PC-3 (cell line): ENCODE measurements around the gene SULT4A1. TPM values are rescaled to one million over a fixed set of nuclear protein-coding genes. Genes with fewer than 3 reads are reported as not detected.

Experiments
- ATAC-seq: fragments of 200-7000 bp; cut with Tn5 transposase; 2 replicates; pipeline ENCODE4 v1.9.1; 2020; ENCODE audit warnings: mild to moderate bottlenecking, moderate library complexity
- BruUV-seq: library from RNA; stranded (reverse); fragments of 400-500 nt; replicated peaks from 2 replicates; lab custom pipeline; 2021; lab: Mats Ljungman, UMichigan
- CTCF ChIA-PET: fragments of 300-600 bp; sonication (Branson Sonifier 250); formaldehyde crosslinking; loops from one replicate; lab custom pipeline; 2022; ENCODE audit warnings: antibody characterized with exemption; lab: Charles Lee
- POLR2A ChIA-PET: fragments of 300-600 bp; sonication (Branson Sonifier 250); formaldehyde crosslinking; loops from one replicate; lab custom pipeline; 2022; ENCODE audit warnings: antibody characterized with exemption; ENCODE audit not compliant: unreplicated experiment; lab: Charles Lee
- DNase-seq: peaks from one replicate; pipeline ENCODE4 v3.0.0-alpha.2; 2015
- H2AFZ ChIP-seq: fragments of 300-600 bp; sonication (generic); 2 replicates; pipeline ENCODE4 v1.6.0; 2016; ENCODE audit warnings: antibody characterized with exemption, low read length
- H3F3A ChIP-seq: fragments of 300-600 bp; sonication (generic); one replicate; pipeline ENCODE4 v1.6.0; 2017; ENCODE audit warnings: antibody characterized with exemption, low read length, control low read depth, mild to moderate bottlenecking; ENCODE audit not compliant: unreplicated experiment
- H3K27ac ChIP-seq: fragments of 300-600 bp; sonication (generic); 2 replicates; pipeline ENCODE4 v1.5.1; 2016; ENCODE audit warnings: mild to moderate bottlenecking, low read length
- H3K27me3 ChIP-seq: fragments of 300-600 bp; sonication (generic); 2 replicates; pipeline ENCODE4 v1.6.1; 2016; ENCODE audit warnings: low read length, mixed read lengths
- H3K36me3 ChIP-seq: fragments of 300-600 bp; sonication (generic); 2 replicates; pipeline ENCODE4 v1.6.1; 2016; ENCODE audit warnings: low read depth, mixed run types, low read length, mixed read lengths
- H3K4me1 ChIP-seq: fragments of 300-600 bp; sonication (generic); 2 replicates; pipeline ENCODE4 v1.5.1; 2016; ENCODE audit warnings: low read length; ENCODE audit not compliant: insufficient read depth
- H3K4me2 ChIP-seq: fragments of 300-600 bp; sonication (generic); 2 replicates; pipeline ENCODE4 v1.6.0; 2016; ENCODE audit warnings: low read length
- H3K4me3 ChIP-seq: fragments of 300-600 bp; sonication (generic); 2 replicates; pipeline ENCODE4 v1.5.1; 2016; ENCODE audit warnings: mild to moderate bottlenecking, low read length, mixed read lengths
- H3K79me2 ChIP-seq: fragments of 300-600 bp; sonication (generic); 2 replicates; pipeline ENCODE4 v1.6.1; 2017; ENCODE audit warnings: low read length, mixed read lengths
- H3K9ac ChIP-seq: fragments of 300-600 bp; sonication (generic); 2 replicates; pipeline ENCODE4 v1.6.0; 2016; ENCODE audit warnings: mild to moderate bottlenecking, low read length
- H3K9me2 ChIP-seq: fragments of 300-600 bp; sonication (generic); replicated peaks from 2 replicates; pipeline ENCODE4 v1.6.1; 2016; ENCODE audit warnings: mixed run types, low read length, mixed read lengths
- H3K9me3 ChIP-seq: fragments of 300-600 bp; sonication (generic); 2 replicates; pipeline ENCODE4 v1.6.1; 2016; ENCODE audit warnings: low read length, mixed read lengths
- H4K20me1 ChIP-seq: fragments of 300-600 bp; sonication (generic); 2 replicates; pipeline ENCODE4 v1.6.1; 2016; ENCODE audit warnings: low read length, mixed read lengths
- CTCF ChIP-seq: fragments of 300-600 bp; sonication (generic); conservative IDR thresholded peaks from 2 replicates; pipeline ENCODE4 v1.5.1; 2017; ENCODE audit warnings: antibody characterized with exemption, low read depth, mild to moderate bottlenecking, low read length
- EZH2 ChIP-seq: fragments of 300-600 bp; sonication (generic); IDR thresholded peaks from one replicate; pipeline ENCODE4 v1.6.1; 2017; ENCODE audit warnings: antibody characterized with exemption, mild to moderate bottlenecking, low read length; ENCODE audit not compliant: unreplicated experiment
- EZH2phosphoT487 ChIP-seq: fragments of 300-600 bp; sonication (generic); IDR thresholded peaks from 2 replicates; pipeline ENCODE4 v1.6.1; 2018; ENCODE audit warnings: mild to moderate bottlenecking, antibody characterized with exemption, low read length, borderline replicate concordance
- intact Hi-C: fragments of 100-400 bp; cut with micrococcal nuclease; formaldehyde crosslinking; loops from 2 replicates; pipeline ENCODE4 v1.9.0; 2023
- total RNA-seq: library from RNA; depleted of rRNA; stranded (reverse); fragments of >200 nt; gene quantifications from 2 replicates; pipeline ENCODE4 v1.2.3, GENCODE V29; 2014

The SULT4A1 gene
- total RNA-seq, 1 experiment from 2014 or later, result not detected

- ATAC-seq (peak; percentile 79), DNase-seq (peak; percentile 56)
- Histone ChIP-seq H4K20me1 (no peaks in the 10 kb centered on the region), H3K4me2 (no peak overlapping the region), H3K9me2 (no peaks in the 10 kb centered on the region), H3K4me1 (peaks cover 17% of the 10 kb centered on the region), H3K27ac (no peak overlapping the region), H3K4me3 (no peak overlapping the region), H3K36me3 (no peaks in the 10 kb centered on the region), H3K9ac (no peak overlapping the region), H2AFZ (no peak overlapping the region), H3K27me3 (no peaks in the 10 kb centered on the region), H3F3A (no peaks in the 10 kb centered on the region), H3K9me3 (no peaks in the 10 kb centered on the region), H3K79me2 (no peaks in the 10 kb centered on the region)
- TF ChIP-seq EZH2phosphoT487 (no peak), CTCF (no peak), EZH2 (no peak)
- intact Hi-C loops, result no loop called here
- BruUV-seq, result no TSS peak
- ChIA-PET CTCF (interaction anchor here (0.6 kb wide), 1 partner anchor 339 kb away, joined by 3 read pairs; no protein-coding TSS in a partner anchor), POLR2A (no interaction called here)
These were observed 38.9 kb downstream of the SULT4A1 start for GRCh38 chr22:43823353-43823908.

- no peak for DNase-seq
- H3K9me3 ChIP-seq, result no peaks in the 10 kb centered on the region
- H3K9ac ChIP-seq, result no peak overlapping the region
- POLR2A ChIA-PET, result no interaction called here
- peaks cover 12% of the 10 kb centered on the region for H3K4me1 ChIP-seq
- H2AFZ ChIP-seq, result no peak overlapping the region
- no peaks in the 10 kb centered on the region for H3K36me3 ChIP-seq
- H3K4me3 ChIP-seq, result no peak overlapping the region
- TF ChIP-seq CTCF (no peak), EZH2 (no peak), EZH2phosphoT487 (no peak)
- no TSS peak for BruUV-seq
- CTCF ChIA-PET, result no interaction called here
- no peaks in the 10 kb centered on the region for H3F3A ChIP-seq
- no peak overlapping the region for H3K4me2 ChIP-seq
- no peaks in the 10 kb centered on the region for H3K9me2 ChIP-seq
- no peaks in the 10 kb centered on the region for H3K27me3 ChIP-seq
- no peak overlapping the region for H3K27ac ChIP-seq
- intact Hi-C loops, result no loop called here
- H3K79me2 ChIP-seq, result no peaks in the 10 kb centered on the region
- no peak for ATAC-seq
- no peaks in the 10 kb centered on the region for H4K20me1 ChIP-seq
These were observed 40.5 kb downstream of the SULT4A1 start for GRCh38 chr22:43821606-43822425.
